AG10803 (cell line): ENCODE data around the gene LYRM1.
A peak's percentile ranks its signal among the peaks of the same experiment; 100 is the strongest.

Experiments used
- DNase-seq: peaks from one replicate; pipeline ENCODE4 v3.0.0; 2010; ENCODE audit warnings: low read depth
- H3K4me3 ChIP-seq: 2 replicates; pipeline ENCODE4 v1.5.1; 2011; ENCODE audit warnings: mild to moderate bottlenecking, low read length, control low read depth
- TF ChIP-seq, protein P1 (sequence below): conservative IDR thresholded peaks from 2 replicates; pipeline ENCODE4 v1.5.1; 2011; ENCODE audit warnings: mild to moderate bottlenecking, low read length, control low read depth, inconsistent platforms

Gene LYRM1

DNA sequence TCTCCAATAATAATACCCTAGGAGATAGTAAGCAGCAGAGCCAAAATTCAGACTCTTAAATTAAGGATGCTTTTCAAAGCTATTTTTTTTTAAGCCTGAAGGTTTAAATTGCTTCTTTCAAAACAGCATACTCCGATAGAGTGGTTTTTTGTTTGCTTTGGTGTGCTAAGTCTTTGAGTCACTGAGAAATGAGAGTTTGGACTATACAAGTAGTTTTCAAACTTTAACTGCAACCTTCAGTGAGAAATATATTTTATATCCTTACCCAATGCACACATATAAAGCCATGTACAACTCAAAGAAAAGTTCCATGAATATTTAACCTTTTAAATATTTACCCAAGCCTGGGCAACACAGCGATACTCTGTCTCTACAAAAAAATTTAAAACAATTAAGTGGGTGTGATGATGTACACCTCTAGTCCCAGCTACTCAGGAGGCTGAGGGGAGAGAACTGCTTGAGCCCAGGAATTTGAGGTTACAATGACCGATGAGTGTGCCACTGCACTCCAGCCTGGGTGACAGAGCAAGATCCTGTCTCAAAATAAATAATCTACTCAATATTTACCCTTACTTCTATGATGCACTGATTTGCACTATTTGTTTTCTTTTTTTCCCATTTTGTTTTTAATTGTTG lies 19.6 kb upstream of the LYRM1 start:
- TF ChIP-seq, protein P1, sequence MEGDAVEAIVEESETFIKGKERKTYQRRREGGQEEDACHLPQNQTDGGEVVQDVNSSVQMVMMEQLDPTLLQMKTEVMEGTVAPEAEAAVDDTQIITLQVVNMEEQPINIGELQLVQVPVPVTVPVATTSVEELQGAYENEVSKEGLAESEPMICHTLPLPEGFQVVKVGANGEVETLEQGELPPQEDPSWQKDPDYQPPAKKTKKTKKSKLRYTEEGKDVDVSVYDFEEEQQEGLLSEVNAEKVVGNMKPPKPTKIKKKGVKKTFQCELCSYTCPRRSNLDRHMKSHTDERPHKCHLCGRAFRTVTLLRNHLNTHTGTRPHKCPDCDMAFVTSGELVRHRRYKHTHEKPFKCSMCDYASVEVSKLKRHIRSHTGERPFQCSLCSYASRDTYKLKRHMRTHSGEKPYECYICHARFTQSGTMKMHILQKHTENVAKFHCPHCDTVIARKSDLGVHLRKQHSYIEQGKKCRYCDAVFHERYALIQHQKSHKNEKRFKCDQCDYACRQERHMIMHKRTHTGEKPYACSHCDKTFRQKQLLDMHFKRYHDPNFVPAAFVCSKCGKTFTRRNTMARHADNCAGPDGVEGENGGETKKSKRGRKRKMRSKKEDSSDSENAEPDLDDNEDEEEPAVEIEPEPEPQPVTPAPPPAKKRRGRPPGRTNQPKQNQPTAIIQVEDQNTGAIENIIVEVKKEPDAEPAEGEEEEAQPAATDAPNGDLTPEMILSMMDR = no peak
- no peak for DNase-seq
- no peak overlapping the region for H3K4me3 ChIP-seq

DNA sequence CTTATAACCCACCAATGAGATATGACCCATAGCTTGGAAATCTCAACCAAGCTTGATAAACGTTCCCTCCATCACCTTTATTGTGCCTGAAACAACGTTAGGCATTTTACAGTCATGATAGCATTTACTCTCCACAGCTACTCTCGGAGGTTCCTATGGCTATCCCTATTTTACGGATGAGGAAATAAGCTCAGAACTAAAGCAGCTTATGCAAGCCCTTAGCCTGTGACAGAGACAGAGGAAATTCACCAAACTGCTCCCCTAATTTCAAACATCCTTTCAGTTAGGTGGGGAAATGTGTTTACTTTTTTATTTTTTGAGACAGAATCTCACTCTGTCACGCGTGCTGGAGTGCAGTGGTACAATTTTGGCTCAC lies 19.1 kb upstream of the LYRM1 start:
- no peak for DNase-seq
- TF ChIP-seq, protein P1 = no peak
- no peak overlapping the region for H3K4me3 ChIP-seq

DNA sequence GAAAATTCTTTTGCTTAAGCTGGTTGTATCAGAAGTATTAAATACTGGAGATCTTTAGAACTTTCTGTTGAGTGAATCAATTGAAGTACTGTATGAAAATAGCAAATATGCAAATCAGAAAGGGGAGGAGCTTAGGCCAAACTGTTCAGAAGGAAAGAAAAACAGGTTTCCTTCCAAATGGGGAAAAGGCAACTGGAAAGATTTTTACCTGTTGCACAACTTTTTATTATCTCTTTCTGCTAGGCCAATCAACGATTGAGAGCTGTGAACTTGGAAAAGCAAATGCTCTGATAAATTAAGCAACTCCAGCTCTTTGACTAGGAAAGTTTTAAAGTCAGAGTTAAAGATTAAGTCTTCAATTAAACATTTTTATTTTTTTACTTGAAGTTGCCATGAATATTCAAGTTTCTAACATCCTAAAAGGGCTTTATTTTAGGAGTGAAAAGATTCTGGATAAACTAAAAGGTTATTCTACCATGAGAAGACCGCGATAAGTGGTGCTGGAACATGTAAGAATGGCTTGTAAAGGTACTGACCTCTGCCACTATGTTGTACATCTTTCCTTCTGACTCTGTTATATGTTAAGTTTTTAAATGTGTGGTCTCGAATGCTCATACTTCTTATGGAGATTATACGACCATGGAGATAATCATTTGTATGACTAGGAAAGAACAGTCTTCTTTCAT lies 16.9 kb upstream of the LYRM1 start:
- H3K4me3 ChIP-seq = no peak overlapping the region
- no peak for DNase-seq
- TF ChIP-seq, protein P1 = no peak

DNA sequence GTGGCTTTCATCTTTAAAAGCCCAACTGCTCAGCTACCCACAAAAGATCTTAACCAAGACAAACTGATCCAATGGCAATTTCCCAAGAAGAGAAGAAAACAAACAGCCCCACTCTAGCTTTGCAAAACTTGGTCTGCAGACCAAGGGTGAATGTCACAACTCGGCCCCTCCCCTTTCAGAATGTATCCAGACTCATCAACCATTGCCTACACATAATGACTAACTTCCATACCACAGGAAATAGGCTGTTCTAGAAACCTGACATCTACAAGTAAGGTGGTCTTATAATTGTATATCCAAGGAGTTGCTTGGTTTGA lies 16.4 kb upstream of the LYRM1 start:
- TF ChIP-seq, protein P1 = no peak
- DNase-seq = peak; percentile 68
- no peak overlapping the region for H3K4me3 ChIP-seq

DNA sequence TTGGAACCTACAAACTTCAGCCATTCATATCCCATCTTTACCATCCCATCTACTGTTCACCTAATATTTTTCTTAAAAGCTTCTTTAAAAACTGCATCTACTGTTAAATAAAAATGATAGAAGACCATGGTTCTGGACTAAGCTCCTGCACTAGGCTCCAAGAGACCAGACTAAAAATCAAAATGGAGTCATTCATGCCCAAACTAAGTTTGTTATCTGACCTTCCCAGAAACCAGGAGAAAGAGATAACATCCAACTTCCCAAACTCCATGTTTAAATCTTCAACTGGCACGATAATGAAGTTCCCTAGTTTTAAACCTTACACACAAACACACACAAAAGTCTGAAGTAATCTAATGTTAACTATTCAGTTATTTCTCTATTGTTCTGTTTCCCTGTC lies 14.3 kb upstream of the LYRM1 start:
- TF ChIP-seq, protein P1 = no peak
- DNase-seq = no peak
- H3K4me3 ChIP-seq = no peak overlapping the region

DNA sequence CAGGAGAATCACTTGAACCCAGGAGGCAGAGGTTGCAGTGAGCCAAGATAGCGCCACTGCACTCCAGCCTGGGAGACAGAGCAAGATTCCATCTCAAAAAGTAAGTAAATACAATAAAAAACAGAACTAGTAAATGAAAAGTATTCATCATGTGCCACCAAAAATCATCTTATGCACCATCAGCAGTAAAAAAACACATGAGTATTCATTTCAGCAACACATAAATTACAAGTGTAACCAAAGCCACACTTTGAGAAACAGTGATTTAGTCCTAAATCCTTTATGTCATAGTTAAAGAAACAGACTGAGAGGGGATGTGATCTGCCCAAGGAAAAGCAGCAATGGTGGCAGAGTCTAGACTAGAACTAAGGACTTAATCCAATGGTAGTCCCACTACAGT lies 13.4 kb upstream of the LYRM1 start:
- no peak overlapping the region for H3K4me3 ChIP-seq
- TF ChIP-seq, protein P1 = no peak
- no peak for DNase-seq

DNA sequence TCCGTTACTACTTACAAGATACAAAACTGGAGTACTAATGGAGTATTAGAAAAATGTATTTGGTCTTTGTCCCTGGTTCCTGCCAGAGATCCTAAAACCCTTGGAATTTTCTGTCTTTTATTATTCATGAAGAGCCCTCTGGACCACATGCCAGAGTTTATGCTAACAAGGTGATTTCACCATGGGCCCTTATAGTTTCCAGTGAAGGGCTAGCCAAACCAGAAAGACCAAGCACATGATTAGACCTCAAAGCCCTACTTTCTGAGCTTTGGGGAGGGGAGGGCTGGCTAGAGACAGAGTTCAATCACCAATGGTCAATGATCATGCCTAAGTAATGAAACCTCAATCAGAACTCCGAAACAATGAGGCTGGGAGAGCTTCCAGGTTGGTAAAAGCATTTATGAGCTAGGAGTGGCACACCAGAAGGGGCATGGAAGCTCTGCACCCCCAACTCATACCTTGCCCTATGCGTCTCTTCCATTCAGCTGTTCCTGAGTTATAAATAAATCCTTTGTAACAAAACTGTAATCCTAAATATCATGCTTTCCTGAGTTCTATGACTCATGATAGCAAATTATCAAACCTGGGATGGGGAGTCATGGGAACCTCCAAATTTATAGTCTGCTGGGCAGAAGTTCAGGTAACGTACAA lies 10.8 kb upstream of the LYRM1 start:
- H3K4me3 ChIP-seq = no peak overlapping the region
- DNase-seq = no peak
- TF ChIP-seq, protein P1 = no peak
